CD14-positive monocyte (primary cell): Measurements from ENCODE around the gene NGDN. TPM values are rescaled to one million over a fixed set of nuclear protein-coding genes. Genes with fewer than 3 reads are reported as not detected.

ENCODE experiments used
- DNase-seq, 3 donors: peaks; one replicate each; pipeline ENCODE4 v3.0.0-alpha.2; 2011 to 2022
- H2AFZ ChIP-seq: 2 replicates; pipeline ENCODE4 v1.6.0; 2012; ENCODE audit warnings: mild to moderate bottlenecking, low read depth, low read length, inconsistent platforms; ENCODE audit not compliant: insufficient read depth, poor library complexity, severe bottlenecking
- H3K27ac ChIP-seq, 2 donors: 1 replicate in 1 of 2; 2 replicates in 1 of 2; pipeline ENCODE4 v1.5.1; 2012 to 2013; ENCODE audit warnings: low read length in 2 of 2, control low read depth in 1 of 2, inconsistent platforms in 1 of 2, low read depth in 1 of 2, mild to moderate bottlenecking in 1 of 2
- H3K27me3 ChIP-seq, 2 donors: one replicate each; pipeline versions ENCODE4 v1.6.0 to v1.6.1; 2011 to 2013; ENCODE audit warnings: low read length in 2 of 2; ENCODE audit not compliant: control insufficient read depth in 2 of 2, insufficient read depth in 2 of 2
- H3K36me3 ChIP-seq, 2 donors: replicated peaks in 1 of 2; 1 replicate in 1 of 2; 2 replicates in 1 of 2; pipeline versions ENCODE4 v1.5.1 to v1.6.1; 2012 to 2013; ENCODE audit warnings: low read length in 2 of 2, control low read depth in 1 of 2, inconsistent platforms in 1 of 2, mild to moderate bottlenecking in 1 of 2; ENCODE audit not compliant: insufficient read depth in 2 of 2, control insufficient read depth in 1 of 2
- H3K4me1 ChIP-seq, 2 donors: 1 replicate in 1 of 2; 2 replicates in 1 of 2; pipeline versions ENCODE4 v1.5.1 to v1.6.1; 2012 to 2013; ENCODE audit warnings: low read length in 2 of 2, control low read depth in 1 of 2, inconsistent platforms in 1 of 2, mild to moderate bottlenecking in 1 of 2, moderate library complexity in 1 of 2; ENCODE audit not compliant: insufficient read depth in 2 of 2, control insufficient read depth in 1 of 2
- H3K4me2 ChIP-seq: replicated peaks from 2 replicates; pipeline ENCODE3; 2012; ENCODE audit warnings: low read length, moderate library complexity, mild to moderate bottlenecking; ENCODE audit not compliant: poor library complexity, severe bottlenecking; ENCODE audit errors: extremely low read depth
- H3K4me3 ChIP-seq, 3 experiments: fragments of 200-600 bp in 1 of 3; sonication (generic) in 1 of 3; replicated peaks in 1 of 3; 1 replicate in 2 of 3; 2 replicates in 1 of 3; pipeline ENCODE4 v1.5.1; 2011 to 2013; ENCODE audit warnings: low read length in 3 of 3, mild to moderate bottlenecking in 3 of 3, control low read depth in 2 of 3, low read depth in 2 of 3, inconsistent platforms in 1 of 3, moderate library complexity in 1 of 3
- H3K79me2 ChIP-seq: 2 replicates; pipeline ENCODE4 v1.6.0; 2012; ENCODE audit warnings: mild to moderate bottlenecking, control low read depth, inconsistent platforms, low read length, moderate library complexity; ENCODE audit not compliant: insufficient read depth
- H3K9ac ChIP-seq: 2 replicates; pipeline ENCODE4 v1.6.0; 2017; ENCODE audit warnings: low read length, mild to moderate bottlenecking; ENCODE audit not compliant: insufficient read depth, poor library complexity, severe bottlenecking
- H3K9me3 ChIP-seq, 2 donors: replicated peaks in 1 of 2; 1 replicate in 1 of 2; 2 replicates in 1 of 2; pipeline versions ENCODE4 v1.5.1 to v1.6.1; 2012 to 2013; ENCODE audit warnings: low read length in 2 of 2, control low read depth in 1 of 2; ENCODE audit not compliant: control insufficient read depth in 1 of 2, insufficient read depth in 1 of 2
- H4K20me1 ChIP-seq: 2 replicates; pipeline ENCODE4 v1.6.0; 2012; ENCODE audit warnings: mild to moderate bottlenecking, low read length, control low read depth, moderate library complexity; ENCODE audit not compliant: insufficient read depth
- H3K27ac Mint-ChIP-seq, 7 donors: one replicate each; pipeline ENCODE4 v1.8.0; 2020; ENCODE audit warnings: mild to moderate bottlenecking in 7 of 7, mixed read lengths in 7 of 7, moderate library complexity in 6 of 7, inconsistent platforms in 2 of 7
- H3K27me3 Mint-ChIP-seq, 3 donors: one replicate each; pipeline ENCODE4 v1.8.0; 2021 to 2022; ENCODE audit warnings: low read depth in 3 of 3, mild to moderate bottlenecking in 3 of 3, mixed read lengths in 3 of 3, moderate library complexity in 3 of 3, inconsistent platforms in 1 of 3
- H3K36me3 Mint-ChIP-seq, 2 donors: one replicate each; pipeline ENCODE4 v1.8.0; 2020; ENCODE audit warnings: mixed read lengths in 2 of 2, inconsistent platforms in 1 of 2, mild to moderate bottlenecking in 1 of 2
- H3K4me1 Mint-ChIP-seq: one replicate; pipeline ENCODE4 v1.8.0; 2020; ENCODE audit warnings: mild to moderate bottlenecking, mixed read lengths
- H3K4me3 Mint-ChIP-seq, 2 donors: one replicate each; pipeline ENCODE4 v1.8.0; 2020; ENCODE audit warnings: mild to moderate bottlenecking in 2 of 2, mixed read lengths in 2 of 2, moderate library complexity in 1 of 2
- H3K9me3 Mint-ChIP-seq, 7 donors: one replicate each; pipeline ENCODE4 v1.8.0; 2020 to 2022; ENCODE audit warnings: mixed read lengths in 7 of 7, mild to moderate bottlenecking in 6 of 7, moderate library complexity in 6 of 7, inconsistent platforms in 2 of 7
- CTCF ChIP-seq: fragments of 200-600 bp; IDR thresholded peaks from one replicate; pipeline ENCODE4 v1.8.0; 2022; ENCODE audit warnings: antibody characterized with exemption, mild to moderate bottlenecking
- WGBS: methylation state at CpG from one replicate; pipeline ENCODE4 v1.1.5; 2013; ENCODE audit warnings: missing lambda C conversion rate; ENCODE audit not compliant: insufficient coverage; 5-methylcytosine and 5-hydroxymethylcytosine counted together
- intact Hi-C, 2 donors: fragments of 100-400 bp; cut with micrococcal nuclease; formaldehyde crosslinking; loops; one replicate each; pipeline versions ENCODE4 v1.15.0 to v1.15.1; 2023
- polyA plus RNA-seq, 3 donors: library from polyadenylated mRNA; depleted of rRNA in 1 of 3; unstranded in 2 of 3; stranded (reverse) in 1 of 3; fragments of 300-500 nt in 2 of 3; fragments of >200 nt in 1 of 3; fragmentation: Illumina TruSeq in 2 of 3; gene quantifications; 1 replicate in 2 of 3; 2 replicates in 1 of 3; pipeline ENCODE4 v1.2.3, GENCODE V29; 2012 to 2021

NGDN gene
- polyA plus RNA-seq, 3 donors: 22.7 to 44.5 (median 26.8) TPM

DNA sequence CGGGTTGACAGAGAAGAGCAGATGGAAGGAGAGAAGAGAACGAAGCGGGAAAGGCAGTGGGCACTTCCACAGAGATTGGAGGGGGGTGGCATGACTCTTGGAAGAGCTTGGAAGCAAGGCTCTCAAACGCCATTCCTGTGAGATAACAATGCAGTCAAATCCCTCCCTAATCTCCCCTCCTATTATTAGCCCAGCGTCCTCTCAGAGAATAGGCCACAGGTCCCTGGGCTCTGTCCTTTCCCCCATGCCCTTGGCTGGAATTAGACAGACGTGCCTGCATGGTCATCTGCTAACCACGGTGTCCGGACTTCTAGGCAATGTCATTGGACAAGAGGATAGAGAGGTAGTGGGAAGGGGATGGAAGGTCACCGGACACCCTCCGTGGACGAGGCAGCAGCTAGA, 26.1 kb upstream of the NGDN start:
- TF ChIP-seq CTCF: no peak
- 100% methylated on average over 2 of the region's 11 CpGs for WGBS
- peaks cover 0 to 1% (median 0%) of the 10 kb centered on the region in 7 donors for H3K9me3 Mint-ChIP-seq
- no peaks in the 10 kb centered on the region for H3K36me3 Mint-ChIP-seq
- H3K27me3 Mint-ChIP-seq: peaks cover 2 to 7% (median 7%) of the 10 kb centered on the region in 3 donors
- Histone ChIP-seq H3K79me2 (no peaks in the 10 kb centered on the region), H3K36me3 (no peaks in the 10 kb centered on the region), H3K27ac (no peak overlapping the region), H2AFZ (no peak overlapping the region), H4K20me1 (no peaks in the 10 kb centered on the region), H3K27me3 (no peaks in the 10 kb centered on the region), H3K9ac (no peak overlapping the region), H3K4me1 (no peaks in the 10 kb centered on the region), H3K4me2 (no peak overlapping the region), H3K4me3 (no peak overlapping the region), H3K9me3 (no peaks in the 10 kb centered on the region)
- H3K4me1 Mint-ChIP-seq: peaks cover 2% of the 10 kb centered on the region
- intact Hi-C loops: no loop called here
- no peak overlapping the region for H3K27ac Mint-ChIP-seq
- DNase-seq: no peak
- H3K4me3 Mint-ChIP-seq: no peak overlapping the region

DNA sequence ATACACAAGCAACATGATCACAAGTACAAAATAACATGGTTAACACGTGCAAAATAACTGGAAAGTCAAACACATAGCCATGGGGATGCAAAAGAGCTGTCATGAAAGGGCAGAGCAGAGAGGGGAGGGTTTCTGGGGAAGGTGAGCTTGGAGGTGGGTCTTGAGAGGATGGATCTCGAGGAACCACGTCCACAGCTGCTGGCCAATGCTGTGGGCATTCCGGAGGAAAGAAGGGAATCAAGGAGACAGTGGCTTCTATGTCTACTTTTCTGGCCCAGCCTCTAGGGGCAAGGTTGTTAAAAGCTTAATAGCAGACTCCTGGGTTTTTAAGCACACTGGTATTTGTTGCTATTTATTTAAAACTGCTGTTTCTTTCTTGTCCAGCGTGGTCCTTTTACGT, 25.6 kb upstream of the NGDN start:
- Histone ChIP-seq H3K4me1 (no peaks in the 10 kb centered on the region), H4K20me1 (no peaks in the 10 kb centered on the region), H3K9ac (no peak overlapping the region), H3K27me3 (no peaks in the 10 kb centered on the region), H2AFZ (no peak overlapping the region), H3K36me3 (no peaks in the 10 kb centered on the region), H3K27ac (no peak overlapping the region), H3K9me3 (no peaks in the 10 kb centered on the region), H3K4me2 (no peak overlapping the region), H3K79me2 (no peaks in the 10 kb centered on the region), H3K4me3 (no peak overlapping the region)
- Mint-ChIP-seq H3K4me1 (peaks cover 2% of the 10 kb centered on the region), H3K36me3 (no peaks in the 10 kb centered on the region), H3K27ac (no peak overlapping the region), H3K4me3 (no peak overlapping the region), H3K27me3 (peaks cover 2 to 10% (median 7%) of the 10 kb centered on the region in 3 donors), H3K9me3 (peaks cover 0 to 1% (median 0%) of the 10 kb centered on the region in 7 donors)
- WGBS: 89% methylated on average over 2 of the region's 6 CpGs
- no peak for TF ChIP-seq CTCF
- DNase-seq: no peak
- intact Hi-C loops: no loop called here
